AG08396 (cell line): ENCODE measurements around the gene TTC33.

Experiments used
- DNase-seq: peaks from one replicate; pipeline ENCODE4 v3.0.0; 2012; ENCODE audit warnings: low spot score, mixed read lengths

Gene TTC33

DNA sequence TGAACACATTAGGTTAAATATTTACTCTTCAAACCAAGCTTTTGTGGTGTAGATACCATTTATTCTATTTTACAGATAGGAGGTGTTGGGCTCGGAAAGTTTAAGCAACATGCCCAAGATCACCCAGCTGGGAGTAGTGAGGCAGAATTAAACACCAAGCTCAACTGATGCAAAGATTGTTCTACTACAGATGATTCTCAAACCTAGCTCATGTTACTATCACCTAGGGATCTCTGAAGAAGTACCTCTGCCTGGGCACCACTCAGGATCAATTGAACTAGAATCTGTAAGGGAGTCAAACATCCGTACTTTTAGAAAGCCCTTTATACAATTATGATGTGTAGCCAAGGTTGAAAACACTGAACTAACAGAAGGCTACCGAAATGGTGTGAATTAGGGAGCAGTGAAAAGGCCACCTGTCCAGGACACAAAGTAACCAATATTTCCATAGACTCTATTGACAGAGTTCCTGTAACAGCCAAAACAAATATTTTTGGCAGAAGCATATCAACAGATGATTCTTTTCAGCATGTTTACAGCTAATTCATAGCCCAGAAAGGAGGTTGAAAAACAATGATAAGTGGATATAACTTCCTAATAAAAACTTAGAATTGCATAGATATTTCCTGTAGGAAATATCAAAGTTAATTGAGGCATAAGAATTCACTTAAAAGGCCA, 234.5 kb downstream of the TTC33 start:
- no peak for DNase-seq

DNA sequence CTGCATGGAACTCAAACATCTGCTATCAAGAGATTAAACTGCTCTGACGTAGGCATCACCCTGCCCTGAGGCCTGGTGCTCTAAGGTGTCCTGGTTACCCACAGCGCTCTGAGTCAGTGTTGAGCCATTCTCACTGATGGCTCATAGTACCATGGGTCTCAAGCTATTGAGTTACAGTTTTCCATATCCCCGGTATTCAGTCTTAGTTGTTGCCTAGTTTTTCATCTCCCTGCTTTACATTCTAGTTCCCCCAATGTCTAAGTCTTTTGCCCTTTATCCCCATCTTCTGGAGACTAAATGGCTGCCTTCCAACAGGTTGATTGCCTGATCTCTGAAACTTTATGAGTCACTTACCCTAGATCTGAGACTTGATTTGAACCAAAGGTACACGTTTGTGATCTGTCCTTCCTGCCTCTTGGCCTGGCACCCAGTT, 237.3 kb downstream of the TTC33 start:
- peak; percentile 23 for DNase-seq

DNA sequence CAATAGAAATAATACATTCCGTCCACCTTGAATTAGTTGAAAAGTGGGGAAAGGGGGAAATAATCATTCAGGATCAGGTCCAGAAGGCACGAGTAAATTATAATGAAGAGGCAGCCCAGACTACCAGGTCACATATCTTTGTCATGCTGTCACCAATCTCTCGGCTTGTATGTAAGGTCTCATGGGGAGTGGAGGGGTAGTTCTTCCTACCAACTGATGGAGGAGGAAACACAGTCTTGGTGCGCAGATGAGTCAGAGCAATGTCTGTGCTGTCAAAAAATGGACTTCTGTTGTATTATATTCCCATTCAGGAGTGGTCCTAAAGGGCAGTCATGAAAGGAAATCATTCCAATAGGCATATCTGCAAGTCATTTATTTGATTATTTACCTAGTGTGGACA, 240.3 kb downstream of the TTC33 start:
- no peak for DNase-seq

DNA sequence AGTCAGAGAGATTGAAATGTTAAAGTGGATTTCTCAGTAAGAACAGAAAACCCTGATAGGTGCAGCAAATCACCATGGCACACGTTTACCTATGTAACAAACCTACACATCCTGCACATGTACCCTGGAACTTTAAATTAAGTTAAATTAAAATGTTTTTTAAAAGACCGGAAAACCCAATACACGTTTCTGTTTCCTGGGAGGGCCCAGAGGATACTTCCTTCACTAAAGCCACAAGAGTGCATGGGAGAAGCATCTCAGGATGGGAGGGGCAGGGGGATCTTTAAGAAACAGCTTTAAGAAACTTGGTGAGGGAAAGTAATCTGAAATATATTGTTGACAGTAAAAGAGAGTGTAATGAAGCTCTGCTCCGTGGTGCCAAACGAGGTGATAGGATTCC, 240.8 kb downstream of the TTC33 start:
- DNase-seq: no peak

DNA sequence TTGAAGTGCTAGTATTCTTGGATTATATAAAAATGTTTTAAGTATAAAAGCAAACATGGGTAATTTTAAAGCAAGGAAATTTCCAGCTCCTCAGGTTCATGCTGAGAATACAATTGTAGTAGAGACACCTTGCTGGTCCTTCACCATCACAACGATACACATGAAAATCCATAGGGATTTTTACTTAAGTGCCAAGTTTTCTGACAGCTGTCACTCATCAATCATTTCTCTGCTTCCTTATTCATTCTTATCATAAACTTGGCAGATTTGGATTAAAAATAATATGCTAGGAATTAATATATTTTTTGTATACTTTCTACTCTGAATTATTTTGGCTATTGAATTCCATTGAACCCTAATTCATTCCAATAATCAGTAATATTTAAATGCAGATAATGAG, 244.0 kb downstream of the TTC33 start:
- no peak for DNase-seq

DNA sequence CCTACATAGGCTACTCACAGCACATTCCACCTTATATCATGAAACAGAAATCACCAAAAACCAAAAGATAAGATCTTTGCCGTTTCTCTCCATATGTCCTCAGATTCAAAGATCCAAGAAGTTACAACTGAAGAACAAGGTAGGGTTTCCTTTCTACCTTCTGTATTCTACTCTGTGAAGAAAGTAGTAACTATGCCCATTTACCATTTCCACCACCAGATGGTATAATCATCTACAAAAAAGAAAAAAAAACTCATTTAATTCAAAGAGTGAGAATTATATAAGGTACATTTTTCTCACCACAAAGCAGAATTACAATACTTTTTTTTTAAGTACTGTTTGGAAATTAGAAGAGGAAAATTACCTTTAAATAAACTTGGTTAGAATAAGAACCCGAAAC, 248.7 kb downstream of the TTC33 start:
- DNase-seq: no peak

DNA sequence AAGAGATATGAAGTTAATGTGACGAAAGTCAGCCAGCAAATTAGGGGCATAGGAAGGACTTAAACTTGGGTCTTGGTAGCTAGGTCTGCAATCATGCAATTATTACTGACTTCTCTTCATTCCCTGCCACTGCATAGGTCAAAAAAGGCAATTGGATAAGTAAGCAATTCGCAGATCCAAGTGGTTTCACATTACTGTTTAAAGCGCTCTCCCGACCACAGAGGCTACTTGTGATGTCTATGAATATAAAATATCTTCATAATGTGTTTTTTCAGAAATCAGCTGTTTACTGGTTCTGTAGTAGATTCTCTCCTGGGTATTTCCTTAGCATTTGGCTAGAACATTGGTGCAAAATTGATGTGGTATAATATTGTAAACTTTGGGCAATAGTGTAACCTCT, 250.7 kb downstream of the TTC33 start:
- DNase-seq: no peak

DNA sequence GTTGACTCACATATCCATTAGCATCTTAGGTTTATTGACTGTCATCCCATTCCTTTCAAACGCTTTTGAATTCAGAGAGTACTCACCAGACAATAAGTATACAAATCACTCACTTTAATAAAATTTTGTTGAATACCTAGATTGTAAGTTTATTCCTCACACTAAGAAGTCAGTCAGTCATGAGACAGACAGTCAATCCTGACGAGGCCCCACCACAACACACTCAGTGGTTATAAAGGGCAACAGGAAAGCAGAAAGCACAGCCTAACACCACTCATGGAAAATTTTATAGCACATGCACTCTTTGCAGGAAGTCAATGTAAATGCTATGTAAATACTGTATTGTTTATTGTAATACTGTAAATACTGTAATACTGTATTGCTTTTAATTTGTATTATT, 252.3 kb downstream of the TTC33 start:
- DNase-seq: no peak

DNA sequence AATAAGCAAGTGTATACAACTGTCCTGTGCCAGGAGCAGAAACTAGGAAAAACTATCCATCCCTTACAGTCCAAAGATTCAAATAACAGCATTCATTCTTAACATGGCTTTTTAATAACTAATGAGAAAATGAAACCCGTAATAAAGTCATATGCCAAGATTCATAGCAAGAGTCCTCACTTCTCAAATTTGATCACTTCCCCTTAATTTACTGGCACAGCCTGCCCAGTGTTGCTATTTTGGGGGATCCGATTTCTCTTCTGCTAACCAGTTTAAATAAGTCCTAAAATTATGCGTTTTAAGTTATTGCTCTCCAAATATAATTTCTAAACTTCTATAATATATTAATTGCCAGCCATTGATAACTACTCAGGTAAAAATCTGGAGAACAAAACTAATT, 253.0 kb downstream of the TTC33 start:
- no peak for DNase-seq

DNA sequence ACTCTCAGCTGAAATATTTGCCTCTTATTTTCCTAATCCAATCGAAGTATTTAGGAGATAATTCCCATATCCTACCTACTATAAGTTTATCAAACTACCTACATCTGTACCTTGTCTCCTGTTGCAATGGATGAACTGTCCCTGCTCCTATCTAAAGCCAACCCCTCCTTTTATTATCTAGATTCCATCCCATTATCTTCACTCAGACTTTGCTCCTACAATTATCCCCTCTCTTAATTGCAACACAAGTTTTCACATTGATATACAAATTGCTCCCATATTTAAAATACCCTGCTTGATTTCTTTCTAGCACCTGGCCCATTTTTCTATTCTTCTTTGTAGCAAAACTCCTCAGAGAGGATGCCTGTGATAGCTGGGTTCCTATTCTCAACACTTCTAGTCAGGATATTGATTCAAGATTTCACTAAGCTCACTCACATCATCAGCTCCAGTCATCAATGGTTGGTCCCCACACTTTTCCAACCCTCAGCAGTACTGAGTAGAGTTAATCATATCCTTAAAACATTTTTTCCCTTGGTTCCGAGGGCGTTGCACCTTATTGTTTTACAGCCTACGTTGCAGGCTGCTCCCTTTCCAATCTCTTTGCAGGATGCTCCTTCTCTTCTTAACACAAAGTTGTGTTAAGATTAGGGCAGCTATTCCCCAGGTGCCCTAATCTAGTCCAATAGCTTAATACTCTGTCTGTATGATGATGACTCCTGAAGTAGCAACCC, 253.9 kb downstream of the TTC33 start:
- DNase-seq: no peak

DNA sequence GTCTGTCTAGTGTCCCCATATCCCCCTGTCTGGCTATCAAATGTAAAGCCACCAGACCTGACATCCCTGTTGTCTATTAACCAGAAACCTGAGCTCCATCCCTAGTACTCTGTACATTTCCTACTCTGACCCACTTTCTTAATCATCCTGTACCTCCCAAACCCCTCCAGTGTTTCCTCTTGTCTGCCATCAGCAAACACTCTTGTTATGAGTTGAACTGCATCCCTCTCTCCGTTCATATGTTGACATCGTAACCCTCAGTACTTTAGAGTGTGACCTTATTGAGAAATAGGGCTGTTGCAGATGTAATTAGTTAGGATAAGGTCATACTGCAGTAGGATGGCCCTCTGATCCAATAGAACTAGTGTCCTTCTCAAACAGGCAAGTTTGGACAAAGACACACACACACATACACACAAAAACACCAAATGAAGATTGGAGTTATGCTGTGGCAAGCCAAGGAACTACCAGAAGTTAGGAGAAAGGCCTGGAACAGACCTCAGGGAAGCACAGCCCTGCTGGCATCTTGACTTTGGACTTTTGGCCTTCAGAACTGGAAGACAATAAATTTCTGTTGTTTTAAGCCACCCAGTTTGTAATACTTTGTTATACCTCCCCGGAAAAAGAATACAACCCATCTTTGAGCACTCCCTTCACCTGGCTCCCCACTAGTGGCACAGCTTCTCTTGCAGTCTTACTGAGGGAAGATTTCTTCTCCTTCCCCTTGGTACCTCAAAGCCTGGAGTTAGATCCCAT, 256.1 kb downstream of the TTC33 start:
- DNase-seq: no peak

DNA sequence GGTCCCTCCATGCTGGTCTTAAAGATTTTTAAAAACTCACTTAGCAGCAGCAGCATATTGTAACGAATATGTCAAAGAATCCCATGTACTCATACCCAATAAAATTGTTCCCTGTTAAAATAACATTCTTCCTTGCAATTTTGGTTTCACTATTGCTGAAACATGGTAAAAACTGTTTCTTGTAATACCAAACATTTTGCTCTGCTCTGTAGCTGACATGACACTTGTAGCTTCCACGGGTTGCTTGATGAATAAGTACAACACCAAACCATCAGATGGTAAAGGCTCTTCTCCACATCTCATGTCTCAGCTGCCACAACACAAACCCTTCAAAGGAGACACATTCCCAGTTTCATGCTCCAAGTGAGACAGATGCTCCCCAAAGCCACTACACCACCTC, 256.8 kb downstream of the TTC33 start:
- no peak for DNase-seq

DNA sequence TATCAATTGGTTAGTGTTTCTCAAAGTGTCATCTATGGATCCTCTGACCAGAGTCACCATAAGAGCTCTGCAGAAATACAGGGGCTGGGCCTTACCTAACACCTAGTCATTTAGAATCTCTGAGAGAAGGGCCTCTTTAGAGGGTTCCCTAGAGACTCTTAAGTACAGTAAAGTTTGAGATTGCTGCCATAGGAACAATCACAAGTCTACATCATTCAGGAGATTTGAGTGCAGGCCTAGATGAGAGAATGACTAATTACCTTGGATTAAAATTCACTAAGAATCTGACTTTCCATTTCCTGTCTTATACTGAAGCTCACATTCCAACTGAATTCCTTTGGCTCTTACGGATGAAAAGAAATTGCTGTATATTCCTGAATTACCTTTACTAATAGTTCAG, 258.2 kb downstream of the TTC33 start:
- DNase-seq: no peak

DNA sequence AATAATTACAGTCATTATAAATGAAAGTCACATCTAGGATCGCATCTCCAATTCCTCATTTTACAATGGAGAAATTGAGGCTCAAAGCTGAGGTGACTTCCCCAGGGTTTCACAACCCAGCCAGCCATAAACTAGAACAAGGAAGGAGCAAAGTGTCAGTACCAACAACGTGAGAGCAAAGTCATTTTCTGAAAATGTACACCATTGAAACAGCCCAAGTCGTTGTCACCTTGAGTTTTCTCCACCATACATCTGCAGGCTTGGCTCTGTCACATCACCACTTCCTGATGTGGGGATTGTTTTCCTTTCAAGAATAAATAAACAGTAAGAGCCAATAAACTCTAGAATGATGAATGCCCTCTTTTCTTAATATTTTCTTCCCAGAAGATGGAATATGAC, 260.5 kb downstream of the TTC33 start:
- DNase-seq: no peak

DNA sequence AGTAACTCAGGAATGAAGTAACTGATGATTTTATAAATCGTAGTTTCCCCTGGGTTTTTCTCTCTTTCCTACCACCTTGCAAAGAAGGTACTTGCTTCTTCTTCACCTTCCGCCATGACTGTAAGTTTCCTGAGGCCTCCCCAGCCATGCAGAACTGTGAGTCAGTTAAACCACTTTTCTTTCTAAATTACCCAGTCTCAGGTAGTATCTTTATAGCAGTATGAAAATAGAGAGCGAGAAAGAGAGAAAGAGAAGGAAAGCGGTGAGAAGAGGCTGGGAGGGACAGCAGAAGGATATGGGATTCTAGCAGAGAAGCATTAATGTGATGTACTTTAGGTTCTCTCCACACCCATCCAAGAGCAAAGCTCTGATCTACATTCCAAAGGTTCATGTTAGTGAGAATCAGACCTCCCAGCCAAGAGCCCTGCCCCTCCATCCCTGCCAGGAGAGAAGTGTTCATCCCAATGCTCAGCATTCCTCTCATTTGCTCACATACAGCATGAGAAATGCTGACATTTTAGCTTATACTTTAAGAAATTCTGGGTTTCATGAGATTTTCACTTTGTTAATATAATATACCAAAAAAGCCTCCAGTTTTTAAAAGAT, 261.0 kb downstream of the TTC33 start:
- DNase-seq: peak; percentile 16

DNA sequence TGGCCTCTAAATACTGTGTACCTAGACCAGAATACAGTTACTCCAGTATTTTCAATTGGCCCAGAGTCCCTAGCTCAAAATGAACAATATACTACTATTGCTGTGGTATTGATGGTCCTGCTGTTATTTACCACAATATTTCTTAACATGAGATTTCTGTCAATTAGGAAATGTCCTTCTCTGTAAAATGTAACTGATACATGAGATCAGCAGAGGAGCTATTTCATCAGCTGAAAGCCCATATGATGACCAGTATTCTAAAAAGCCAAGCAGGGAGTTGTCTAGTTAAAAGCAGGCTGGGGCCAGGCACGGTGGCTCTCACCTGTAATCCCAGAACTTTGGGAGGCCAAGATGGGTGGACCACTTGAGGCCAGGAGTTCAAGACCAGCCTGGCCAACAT, 263.7 kb downstream of the TTC33 start:
- DNase-seq: no peak

DNA sequence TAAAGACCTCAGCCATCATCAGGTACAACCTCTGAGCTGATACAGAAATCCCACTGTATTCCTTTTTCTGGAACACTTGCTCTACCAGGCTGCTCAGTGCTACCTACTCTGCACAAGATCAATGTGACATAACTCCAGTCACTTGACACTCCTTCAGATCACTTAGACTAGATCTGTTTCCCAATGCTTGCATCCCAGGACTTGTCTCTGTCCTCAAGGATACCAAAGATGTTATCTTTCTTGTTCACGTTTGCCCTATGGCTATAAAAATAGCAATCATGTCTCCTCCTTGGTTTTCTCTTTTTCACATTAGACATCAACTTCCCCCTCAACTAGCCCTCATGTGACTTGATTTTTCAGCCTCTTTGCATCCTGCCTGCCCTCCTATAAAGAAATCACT, 264.1 kb downstream of the TTC33 start:
- DNase-seq: no peak

DNA sequence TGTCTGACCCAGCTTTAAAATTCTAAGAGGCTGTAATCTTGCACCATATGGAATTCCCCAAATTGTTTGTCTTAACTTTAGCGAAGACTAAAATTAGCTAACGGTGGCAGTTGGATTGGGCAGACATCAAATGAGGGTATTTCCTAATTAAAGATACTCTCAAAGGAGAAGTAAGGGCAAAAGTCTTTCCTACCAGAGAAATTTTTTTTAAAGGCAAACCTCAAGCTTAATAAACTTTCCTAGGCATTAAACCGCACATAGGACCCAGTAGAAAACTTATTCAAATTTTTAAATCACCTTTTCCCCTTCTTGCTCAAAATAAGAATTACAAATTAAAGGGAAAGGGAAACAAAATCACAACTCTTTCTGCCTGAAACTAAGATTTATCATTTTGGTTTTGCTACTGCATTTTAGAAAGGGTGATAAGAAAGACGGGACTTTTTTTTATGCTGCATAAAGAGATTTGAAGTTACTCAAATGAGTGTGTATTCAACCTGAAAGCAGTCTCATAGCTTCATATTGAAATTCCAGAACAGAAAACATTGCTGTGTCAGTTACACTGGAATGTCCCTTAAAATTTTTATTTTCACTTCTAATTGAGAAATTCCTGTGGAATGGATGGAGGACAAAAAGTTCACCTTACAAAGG, 265.2 kb downstream of the TTC33 start:
- DNase-seq: no peak

DNA sequence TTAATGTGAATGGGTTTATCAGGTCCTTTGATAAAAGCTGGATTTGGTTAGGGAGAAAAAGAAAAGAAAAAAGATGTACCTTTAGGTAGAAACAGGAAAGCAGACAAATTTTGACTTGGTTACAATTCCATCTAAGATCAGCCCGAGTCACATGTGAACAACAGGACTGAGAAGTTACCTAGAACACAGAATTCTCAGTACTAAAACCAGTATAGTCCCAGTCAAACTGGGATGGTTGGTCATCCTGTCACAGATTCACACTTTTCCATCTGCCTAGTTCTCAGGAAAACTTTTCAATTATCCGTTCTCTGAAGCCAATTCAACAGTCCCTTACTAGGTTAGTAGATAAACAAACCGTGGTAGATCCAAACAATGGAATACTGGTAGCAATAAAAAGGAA, 266.3 kb downstream of the TTC33 start:
- DNase-seq: no peak

DNA sequence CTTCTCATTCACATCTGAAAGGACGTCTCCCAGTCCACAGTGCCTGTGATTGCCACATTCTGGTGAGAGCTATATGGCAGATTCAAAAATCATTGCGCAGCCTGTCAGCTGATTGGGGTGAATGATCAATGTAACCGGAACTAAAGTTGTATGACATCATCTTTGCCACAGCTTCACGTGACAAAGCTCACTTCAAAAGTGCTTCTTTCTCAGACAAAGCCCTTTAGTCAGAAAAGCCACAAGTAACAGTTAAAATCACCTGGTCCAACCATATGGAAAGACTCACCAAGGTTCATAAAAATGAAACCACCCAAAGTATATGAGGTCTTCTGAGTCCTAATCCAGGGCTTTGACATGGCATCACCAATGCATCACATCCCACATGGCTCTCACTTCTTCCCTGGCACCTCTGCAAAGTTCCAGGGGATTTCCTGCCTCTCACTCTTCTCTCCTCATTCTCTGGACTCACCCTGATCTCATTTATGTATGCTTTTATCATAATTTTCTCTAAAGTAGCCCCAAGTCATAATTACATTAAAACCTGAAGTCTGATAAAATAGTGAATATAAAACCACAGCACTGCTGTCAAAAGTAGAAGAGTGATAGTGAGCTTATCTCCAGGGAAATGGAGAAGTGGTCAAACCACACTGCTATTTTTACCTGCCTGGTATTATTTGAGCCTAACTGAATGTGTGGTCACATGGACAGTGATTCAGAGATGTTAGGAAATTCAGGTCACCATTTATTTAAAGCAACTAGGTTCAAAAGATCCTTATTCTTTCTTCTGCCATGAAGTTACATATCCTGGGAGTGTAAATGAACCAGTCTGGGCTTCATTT, 269.1 kb downstream of the TTC33 start:
- DNase-seq: no peak
